HUES64 (cell line): ENCODE results near the gene MGLL.

Experiments
- H3K27ac ChIP-seq: 2 replicates; pipeline ENCODE4 v1.7.0; 2013; ENCODE audit warnings: low read depth, low read length, inconsistent platforms
- H3K27me3 ChIP-seq: 2 replicates; pipeline ENCODE4 v1.6.1; 2013; ENCODE audit warnings: mild to moderate bottlenecking, low read length; ENCODE audit not compliant: insufficient read depth
- H3K36me3 ChIP-seq: 2 replicates; pipeline ENCODE4 v1.6.1; 2013; ENCODE audit warnings: mild to moderate bottlenecking, low read length; ENCODE audit not compliant: insufficient read depth
- H3K4me1 ChIP-seq: 2 replicates; pipeline ENCODE4 v1.6.1; 2013; ENCODE audit warnings: mild to moderate bottlenecking, low read length, moderate library complexity; ENCODE audit not compliant: insufficient read depth
- H3K4me3 ChIP-seq: 2 replicates; pipeline ENCODE4 v1.5.1; 2013; ENCODE audit warnings: mild to moderate bottlenecking, low read length, moderate library complexity
- H3K9ac ChIP-seq: 2 replicates; pipeline ENCODE4 v1.6.1; 2013; ENCODE audit warnings: mild to moderate bottlenecking, low read depth, low read length
- H3K9me3 ChIP-seq: 2 replicates; pipeline ENCODE4 v1.6.1; 2013; ENCODE audit warnings: low read depth, low read length; ENCODE audit not compliant: insufficient read depth
- WGBS: fragments of 150-250, 120-280 bp; methylation state at CpG from one replicate; pipeline ENCODE4 v1.1.7; 2013; ENCODE audit warnings: missing lambda C conversion rate; 5-methylcytosine and 5-hydroxymethylcytosine counted together

The MGLL gene

DNA sequence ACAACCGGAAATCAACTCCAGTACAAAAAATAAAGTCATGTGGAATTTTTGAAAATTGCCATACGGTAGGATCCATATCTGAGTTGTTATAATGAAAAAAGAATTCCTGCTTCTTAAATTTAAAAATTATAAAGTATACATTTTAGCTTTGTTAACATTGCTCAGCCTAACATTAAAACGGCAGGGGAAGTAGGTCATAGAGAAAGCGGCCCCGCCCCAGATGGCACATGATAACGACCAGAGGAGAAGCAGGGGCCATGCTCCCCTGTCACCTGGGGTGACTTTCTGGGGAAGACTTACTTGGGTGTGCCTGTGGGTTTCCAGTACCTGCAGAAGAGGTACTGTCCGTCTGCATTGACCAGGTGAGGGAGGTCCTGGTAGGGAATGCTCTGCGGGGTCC is 921 bp downstream of the MGLL start:
- H3K27ac ChIP-seq: no peak overlapping the region
- H3K27me3 ChIP-seq: peaks cover 41% of the 10 kb centered on the region
- H3K4me3 ChIP-seq: no peak overlapping the region
- H3K9ac ChIP-seq: no peak overlapping the region
- H3K4me1 ChIP-seq: peaks cover 21% of the 10 kb centered on the region
- WGBS: 79% methylated on average over 7 of the region's 8 CpGs
- H3K36me3 ChIP-seq: no peaks in the 10 kb centered on the region
- no peaks in the 10 kb centered on the region for H3K9me3 ChIP-seq

DNA sequence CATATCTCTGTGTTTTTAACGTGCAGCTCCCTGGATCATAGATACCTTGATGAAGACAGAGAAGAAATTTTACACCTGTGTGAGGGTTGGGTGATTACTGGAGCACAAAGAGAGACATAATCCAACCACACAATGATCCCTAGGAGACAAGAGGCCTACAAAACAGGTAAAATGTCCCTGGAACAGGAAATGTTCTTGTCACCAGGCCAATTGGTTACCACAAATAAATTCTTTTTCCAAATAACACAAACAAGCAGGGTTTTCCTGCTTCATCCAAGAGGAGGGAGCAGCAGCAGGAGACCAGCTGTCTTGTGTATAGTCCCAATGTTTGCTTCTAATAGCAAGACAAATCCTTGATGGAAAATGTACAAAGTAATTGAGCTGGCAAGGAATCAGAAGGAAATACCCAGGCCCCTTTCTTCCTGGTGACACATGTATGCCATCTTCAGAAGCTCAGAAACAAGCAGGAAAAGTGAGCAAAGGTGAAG is 1.4 kb downstream of the MGLL start:
- Histone ChIP-seq H3K36me3 (no peaks in the 10 kb centered on the region), H3K4me3 (no peak overlapping the region), H3K4me1 (peaks cover 21% of the 10 kb centered on the region), H3K27me3 (peaks cover 41% of the 10 kb centered on the region), H3K9ac (no peak overlapping the region), H3K27ac (no peak overlapping the region), H3K9me3 (no peaks in the 10 kb centered on the region)
- 53% methylated on average over 1 of the region's 1 CpG for WGBS

DNA sequence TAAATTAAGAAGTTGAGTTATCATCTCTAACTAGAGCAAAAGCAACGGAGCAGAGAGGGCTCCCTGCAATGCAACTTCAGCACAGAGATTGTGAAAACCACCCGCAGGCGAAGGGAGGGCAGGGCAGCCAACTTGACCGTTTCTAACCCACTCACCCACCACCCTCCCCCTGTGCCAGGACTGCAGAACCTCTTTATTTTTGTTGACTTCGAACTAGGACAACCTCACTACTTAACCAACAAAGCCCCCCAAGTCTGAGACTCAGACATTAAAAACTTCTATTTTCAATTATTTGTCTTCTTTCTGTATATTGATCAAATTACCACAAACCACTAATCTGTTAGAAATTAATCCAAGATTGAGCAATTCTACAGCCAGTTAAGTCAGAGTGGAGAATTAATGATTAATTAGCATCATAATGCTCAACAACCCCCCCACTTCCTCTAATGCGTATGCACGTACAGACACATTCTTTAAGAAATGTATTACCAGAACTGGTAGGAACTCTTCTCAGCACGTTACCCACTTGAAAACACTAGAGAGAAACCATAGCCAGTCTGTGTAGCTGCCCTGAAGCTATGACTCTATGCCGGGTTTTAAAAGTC is 2.0 kb downstream of the MGLL start:
- H3K9ac ChIP-seq: no peak overlapping the region
- peaks cover 21% of the 10 kb centered on the region for H3K4me1 ChIP-seq
- H3K9me3 ChIP-seq: no peaks in the 10 kb centered on the region
- peaks cover 41% of the 10 kb centered on the region for H3K27me3 ChIP-seq
- WGBS: 72% methylated on average over 9 of the region's 9 CpGs
- H3K36me3 ChIP-seq: no peaks in the 10 kb centered on the region
- no peak overlapping the region for H3K4me3 ChIP-seq
- no peak overlapping the region for H3K27ac ChIP-seq

DNA sequence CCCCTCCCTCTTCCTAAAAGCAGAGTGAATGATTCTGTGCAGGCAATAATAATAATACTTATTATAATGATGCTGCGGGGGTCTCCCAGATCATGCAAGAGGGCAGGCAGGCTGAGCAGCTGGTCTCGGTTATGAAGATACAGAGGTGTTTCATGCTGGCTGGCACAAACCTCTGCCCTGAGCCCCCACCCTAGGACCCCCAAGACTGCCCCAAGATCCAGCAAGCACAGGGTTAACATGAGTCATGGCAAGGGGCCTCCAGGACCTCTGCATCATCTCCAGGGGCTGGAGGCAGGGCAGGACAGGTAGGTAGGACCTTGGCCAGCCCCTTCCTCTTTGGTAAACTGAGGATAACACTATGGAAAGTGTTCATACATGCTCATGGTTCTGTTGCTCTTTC is 2.7 kb downstream of the MGLL start:
- H3K27me3 ChIP-seq: peaks cover 41% of the 10 kb centered on the region
- 100% methylated on average over 1 of the region's 2 CpGs for WGBS

DNA sequence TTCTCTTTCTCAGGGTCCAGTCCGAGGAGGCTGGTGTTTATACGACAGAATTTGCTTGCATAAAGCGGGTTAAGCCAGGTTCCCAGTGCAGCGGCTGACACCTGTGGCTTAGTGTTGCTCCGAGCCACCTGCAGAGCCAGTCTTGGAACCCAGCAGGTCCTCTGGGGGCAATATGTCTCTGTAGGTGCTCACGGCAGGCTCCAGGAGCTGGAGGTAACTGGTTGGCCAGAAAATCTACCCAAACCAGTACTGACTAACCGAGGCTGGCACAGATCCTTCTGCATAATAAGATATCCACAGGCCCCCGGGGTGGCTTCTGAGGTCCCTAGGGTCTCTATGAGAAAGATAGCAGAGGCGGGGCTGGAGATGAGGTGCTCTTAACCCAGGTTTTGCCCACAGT is 3.2 kb downstream of the MGLL start:
- H3K27ac ChIP-seq: no peak overlapping the region
- no peaks in the 10 kb centered on the region for H3K36me3 ChIP-seq
- H3K4me3 ChIP-seq: no peak overlapping the region
- peaks cover 37% of the 10 kb centered on the region for H3K27me3 ChIP-seq
- 86% methylated on average over 8 of the region's 9 CpGs for WGBS
- H3K4me1 ChIP-seq: peaks cover 21% of the 10 kb centered on the region
- H3K9me3 ChIP-seq: no peaks in the 10 kb centered on the region
- H3K9ac ChIP-seq: no peak overlapping the region

More for the DNA sequence above, 2.7 kb downstream of the MGLL start:
- Histone ChIP-seq H3K4me1 (peaks cover 21% of the 10 kb centered on the region), H3K4me3 (no peak overlapping the region), H3K27ac (no peak overlapping the region), H3K36me3 (no peaks in the 10 kb centered on the region), H3K9ac (no peak overlapping the region), H3K9me3 (no peaks in the 10 kb centered on the region)

DNA sequence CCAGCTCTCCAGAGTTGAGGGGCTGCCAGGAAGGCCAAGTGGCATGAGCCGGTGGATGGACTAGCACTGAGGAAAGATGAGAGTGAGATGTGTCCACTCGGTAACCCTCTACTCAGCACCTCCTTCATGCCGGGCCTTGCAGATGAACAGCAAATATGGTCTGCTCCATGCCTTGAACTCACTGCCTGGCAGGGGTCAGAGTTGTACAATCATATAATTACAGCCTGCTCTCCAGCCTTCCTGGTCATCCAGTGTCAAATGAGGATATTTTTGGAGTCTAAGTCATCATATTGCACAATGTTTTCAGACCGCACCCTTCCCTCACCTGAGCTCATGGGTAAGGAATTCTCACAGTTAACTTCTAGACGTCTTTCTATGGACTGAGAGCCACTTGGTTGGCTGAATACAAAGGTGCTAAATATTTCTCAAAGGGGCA is 4.9 kb downstream of the MGLL start:
- H3K9me3 ChIP-seq: no peaks in the 10 kb centered on the region
- WGBS: 88% methylated on average over 5 of the region's 5 CpGs
- peaks cover 21% of the 10 kb centered on the region for H3K27me3 ChIP-seq
- no peak overlapping the region for H3K9ac ChIP-seq
- H3K4me3 ChIP-seq: no peak overlapping the region
- H3K27ac ChIP-seq: no peak overlapping the region
- H3K4me1 ChIP-seq: peaks cover 21% of the 10 kb centered on the region
- H3K36me3 ChIP-seq: no peaks in the 10 kb centered on the region

DNA sequence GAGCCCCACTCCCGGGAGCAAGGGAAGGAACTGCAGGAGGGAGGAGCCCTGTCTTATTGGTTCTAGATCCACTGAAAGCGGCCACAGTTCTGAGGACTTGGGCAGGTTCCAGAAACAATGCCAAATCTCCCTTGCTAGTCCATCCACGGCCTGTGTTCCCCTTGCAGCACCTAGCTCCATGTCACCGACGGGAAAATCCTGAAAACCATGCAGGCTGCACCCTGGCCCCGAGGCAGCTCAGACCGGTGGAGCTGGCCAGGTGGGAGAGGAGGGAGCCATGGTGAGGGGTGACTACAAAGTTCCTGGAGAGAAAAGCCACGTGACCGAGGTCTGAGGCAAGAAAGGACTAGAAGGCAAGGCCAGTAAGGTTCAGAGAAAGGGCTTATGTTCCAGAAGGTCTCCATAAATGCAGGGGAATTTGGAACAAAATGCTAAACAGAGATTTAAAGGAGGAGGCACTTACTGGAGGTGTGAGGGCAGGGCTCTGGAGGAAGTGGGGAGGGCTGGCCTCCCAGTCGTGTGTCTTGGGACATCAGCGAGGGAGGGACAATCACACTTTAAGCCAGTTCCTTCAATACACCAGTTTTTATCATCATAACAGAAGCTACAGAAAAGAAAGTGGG is 5.4 kb downstream of the MGLL start:
- no peak overlapping the region for H3K27ac ChIP-seq
- H3K27me3 ChIP-seq: peaks cover 16% of the 10 kb centered on the region
- H3K4me1 ChIP-seq: peaks cover 18% of the 10 kb centered on the region
- H3K9ac ChIP-seq: no peak overlapping the region
- H3K4me3 ChIP-seq: no peak overlapping the region
- no peaks in the 10 kb centered on the region for H3K9me3 ChIP-seq
- WGBS: 93% methylated on average over 11 of the region's 11 CpGs
- H3K36me3 ChIP-seq: no peaks in the 10 kb centered on the region

DNA sequence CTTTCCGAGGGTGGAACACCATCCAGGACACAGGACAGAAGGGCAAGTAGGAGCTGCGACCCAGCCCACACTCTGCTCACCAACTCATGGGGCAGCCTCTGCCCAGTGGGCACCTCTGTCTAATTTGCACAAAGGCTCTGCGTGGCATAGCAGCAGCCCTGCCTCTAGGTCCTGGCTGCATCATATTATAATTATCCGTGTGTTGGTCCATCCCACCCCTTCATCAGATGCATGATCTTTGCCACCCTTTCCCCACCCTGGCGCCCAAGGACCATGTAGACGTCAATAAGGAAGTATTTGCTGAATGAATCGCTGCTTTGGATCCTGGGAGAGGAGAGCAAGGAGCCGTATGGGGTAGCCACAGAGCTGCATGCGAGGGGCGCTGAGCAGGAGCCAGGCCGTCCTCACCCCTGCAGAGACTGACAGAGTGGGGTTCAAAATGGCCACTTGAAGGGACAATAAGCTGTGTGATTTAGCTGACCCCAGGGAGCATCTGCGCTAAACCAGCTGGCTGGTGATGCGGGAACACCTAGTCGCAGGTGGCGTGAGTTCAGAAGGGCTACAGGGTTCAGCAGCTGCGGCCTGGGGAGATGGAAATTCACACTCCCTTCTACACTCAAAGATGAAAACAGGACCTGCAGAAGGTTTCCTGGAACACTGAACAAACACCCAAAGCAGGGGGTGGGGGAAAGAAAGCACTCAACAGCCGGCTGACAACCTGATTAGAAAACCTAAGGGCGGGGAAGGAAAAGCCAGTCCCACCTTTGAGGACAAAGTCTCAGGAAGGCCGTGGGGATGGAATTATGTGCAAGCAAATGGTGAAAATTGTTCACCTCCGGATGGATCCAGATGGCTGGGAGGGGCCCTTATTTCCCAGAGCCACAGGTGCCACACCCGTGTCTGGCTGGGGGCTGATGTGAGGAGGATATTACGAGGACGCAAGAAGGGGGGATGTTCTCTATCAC is 6.4 kb downstream of the MGLL start:
- peaks cover 13% of the 10 kb centered on the region for H3K4me1 ChIP-seq

DNA sequence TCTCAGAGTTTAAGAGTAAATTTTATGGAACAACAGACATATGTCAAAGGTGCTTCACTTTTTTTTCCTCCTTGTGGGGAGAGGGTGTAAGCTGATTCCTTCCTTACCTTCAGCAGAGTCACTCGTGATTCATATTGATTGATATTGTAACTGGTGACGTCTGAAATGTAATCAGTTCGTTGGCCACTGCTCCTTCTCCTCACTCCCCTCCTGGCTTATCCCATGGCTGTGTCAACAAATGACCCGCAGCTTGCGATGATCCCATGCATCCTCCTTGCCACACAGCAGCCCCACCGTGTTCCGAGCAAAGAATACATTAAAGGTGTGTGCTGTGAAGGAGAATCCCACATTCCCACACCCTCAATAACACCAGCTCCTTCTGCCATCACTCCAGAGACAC is 7.3 kb downstream of the MGLL start:
- H3K27me3 ChIP-seq: no peaks in the 10 kb centered on the region
- no peak overlapping the region for H3K9ac ChIP-seq
- no peaks in the 10 kb centered on the region for H3K36me3 ChIP-seq
- no peaks in the 10 kb centered on the region for H3K9me3 ChIP-seq
- H3K27ac ChIP-seq: no peak overlapping the region
- H3K4me1 ChIP-seq: peaks cover 4% of the 10 kb centered on the region; the same call in 1 of the 2 replicates
- no peak overlapping the region for H3K4me3 ChIP-seq
- WGBS: 82% methylated on average over 6 of the region's 7 CpGs

More for the DNA sequence above, 6.4 kb downstream of the MGLL start:
- H3K36me3 ChIP-seq: no peaks in the 10 kb centered on the region
- H3K27me3 ChIP-seq: peaks cover 6% of the 10 kb centered on the region
- H3K4me3 ChIP-seq: no peak overlapping the region
- no peak overlapping the region for H3K27ac ChIP-seq
- no peaks in the 10 kb centered on the region for H3K9me3 ChIP-seq
- H3K9ac ChIP-seq: no peak overlapping the region
- WGBS: 93% methylated on average over 21 of the region's 23 CpGs

DNA sequence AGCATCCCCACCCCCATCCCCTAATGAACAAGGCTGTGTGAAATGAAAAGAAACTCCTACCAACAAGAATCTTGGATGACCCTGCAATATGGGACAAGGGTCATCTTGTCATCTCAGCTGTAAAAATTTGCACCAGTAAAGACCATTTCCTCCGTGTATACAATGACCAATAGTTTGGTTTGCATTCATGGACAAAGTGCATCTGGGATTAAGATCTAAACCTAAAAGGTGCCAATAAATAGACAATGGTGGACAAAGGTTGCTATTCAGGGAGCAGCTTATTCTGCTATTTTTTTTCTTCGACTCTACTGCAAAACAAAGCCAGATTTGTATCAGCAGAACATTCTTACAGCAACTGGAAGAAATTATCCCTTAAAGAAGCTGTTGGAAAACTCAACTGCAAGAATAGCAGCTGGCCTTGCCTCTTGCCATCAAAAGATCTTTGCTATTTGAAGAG is 8.0 kb downstream of the MGLL start:
- Histone ChIP-seq H3K9me3 (no peaks in the 10 kb centered on the region), H3K27ac (no peak overlapping the region), H3K36me3 (no peaks in the 10 kb centered on the region), H3K4me1 (no peaks in the 10 kb centered on the region), H3K4me3 (no peak overlapping the region), H3K9ac (no peak overlapping the region), H3K27me3 (no peaks in the 10 kb centered on the region)
- WGBS: 97% methylated on average over 2 of the region's 2 CpGs

DNA sequence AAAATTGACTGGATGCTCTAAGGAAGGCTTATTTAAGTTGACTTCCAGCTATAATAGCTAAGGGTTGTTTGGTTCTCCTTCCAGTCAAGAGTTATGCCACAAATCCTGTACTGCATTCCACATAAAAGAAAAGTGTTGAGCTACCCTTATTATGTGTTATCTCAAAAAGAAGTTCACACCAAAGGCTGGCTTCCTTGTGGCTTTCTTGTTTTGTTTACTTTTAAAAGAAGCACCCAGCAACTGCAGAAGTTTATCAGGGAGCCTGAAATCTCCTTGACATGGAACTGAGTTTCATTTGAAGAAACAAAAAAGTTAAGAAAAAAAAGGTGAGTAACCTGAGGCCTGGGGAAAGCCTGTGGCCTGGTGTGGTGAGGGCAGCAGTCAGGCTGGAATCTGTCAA is 10.2 kb downstream of the MGLL start:
- Histone ChIP-seq H3K9me3 (no peaks in the 10 kb centered on the region), H3K27me3 (no peaks in the 10 kb centered on the region), H3K9ac (no peak overlapping the region), H3K27ac (no peak overlapping the region), H3K4me3 (no peak overlapping the region), H3K4me1 (no peaks in the 10 kb centered on the region), H3K36me3 (no peaks in the 10 kb centered on the region)
